HG02642 (cell line): ENCODE measurements around the gene SGPL1.

Experiments
- ATAC-seq: cut with Tn5 transposase; IDR thresholded peaks from one replicate; pipeline ENCODE4 v1.9.1; 2021; ENCODE audit warnings: mild to moderate bottlenecking; ENCODE audit not compliant: unreplicated experiment, poor library complexity

SGPL1 gene

DNA sequence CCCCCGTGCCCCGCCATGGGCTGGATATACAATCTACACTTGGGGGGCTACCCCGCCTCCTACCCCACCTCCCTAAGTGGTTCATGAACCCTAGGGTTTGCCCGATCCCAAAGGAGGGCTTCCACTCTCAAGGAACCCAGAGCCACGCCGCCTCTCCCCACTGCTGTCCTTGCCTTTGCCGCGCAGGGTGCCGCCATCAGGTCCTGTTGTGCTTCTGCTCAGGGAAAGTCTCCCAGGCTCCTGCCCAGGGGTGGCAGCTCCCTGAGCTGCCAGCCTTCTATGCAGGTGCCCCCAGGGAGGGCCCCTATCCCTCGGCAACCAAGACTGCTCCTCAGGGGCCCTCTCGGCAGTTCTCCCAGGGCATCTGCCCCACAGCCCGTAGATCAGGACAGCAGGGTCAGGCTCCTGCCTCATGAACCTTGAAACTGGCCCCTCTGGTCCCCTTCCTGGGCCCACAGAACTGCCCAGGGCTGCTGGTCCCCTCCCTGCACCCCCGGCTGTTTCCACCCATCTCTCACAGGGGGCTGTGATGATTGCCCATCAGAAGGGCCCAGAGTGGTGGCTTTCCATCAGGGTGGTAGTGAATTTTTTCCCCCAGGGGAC is 85.6 kb downstream of the SGPL1 start:
- ATAC-seq, result no peak

DNA sequence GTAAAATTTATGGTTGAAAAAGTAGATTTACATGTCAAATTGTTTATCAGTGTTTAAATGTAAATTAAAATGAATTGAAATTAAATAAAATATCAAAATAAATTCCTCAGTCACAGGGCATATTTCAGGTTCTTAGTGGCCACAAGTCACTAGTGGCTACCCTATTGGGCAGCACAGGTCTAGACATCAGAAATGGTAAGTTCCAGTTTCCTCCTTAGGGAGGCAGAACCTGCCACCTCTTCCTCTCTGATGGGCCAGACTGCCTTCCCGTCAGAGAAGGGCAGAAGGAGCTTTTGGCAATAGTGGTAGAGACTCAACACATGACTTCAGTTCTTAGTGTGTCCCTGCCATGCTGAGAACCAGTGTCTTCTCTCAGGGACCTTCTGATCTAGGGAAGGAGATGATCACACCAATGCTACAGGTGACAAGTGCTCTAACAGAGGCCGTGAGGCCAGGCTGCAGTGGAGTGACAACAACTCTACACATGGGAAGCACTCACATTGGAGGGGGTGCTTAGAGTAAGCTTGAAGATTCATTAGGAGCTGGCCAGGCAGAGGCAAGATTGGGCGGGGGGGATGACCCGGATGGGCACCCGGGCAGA is 87.0 kb downstream of the SGPL1 start:
- no peak for ATAC-seq

DNA sequence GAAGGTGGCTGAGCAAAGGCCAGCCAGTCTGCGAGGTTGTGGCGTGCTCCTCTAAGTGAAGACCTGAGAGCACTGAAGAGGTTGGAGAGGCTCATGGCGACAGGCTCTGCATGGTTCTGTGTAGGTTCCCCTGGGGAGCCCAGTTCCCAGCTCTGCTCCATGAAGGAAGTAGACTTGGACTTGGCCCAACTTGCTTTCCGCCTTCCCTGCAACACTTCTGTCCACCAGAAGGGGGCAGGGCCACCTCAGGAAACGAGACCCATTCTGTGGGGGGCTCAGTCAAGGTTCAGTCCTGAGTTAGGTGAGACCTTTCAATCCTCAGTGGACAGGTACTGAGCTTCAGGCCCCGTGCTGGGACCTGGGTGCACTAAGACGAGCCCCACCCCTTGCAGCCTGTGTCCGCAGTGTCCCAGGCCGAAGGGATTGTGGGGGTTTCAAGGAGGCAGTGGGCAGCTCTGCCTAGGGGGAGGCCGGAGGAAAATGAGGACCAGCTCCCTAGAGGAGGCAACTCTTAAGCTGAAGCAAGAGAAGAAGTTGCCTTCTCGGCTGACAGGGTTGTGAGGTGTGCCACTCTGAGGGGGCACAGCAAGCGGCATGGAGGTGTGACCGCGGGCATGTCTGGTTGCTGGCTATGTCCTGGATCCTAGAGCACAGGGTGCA is 87.6 kb downstream of the SGPL1 start:
- no peak for ATAC-seq

DNA sequence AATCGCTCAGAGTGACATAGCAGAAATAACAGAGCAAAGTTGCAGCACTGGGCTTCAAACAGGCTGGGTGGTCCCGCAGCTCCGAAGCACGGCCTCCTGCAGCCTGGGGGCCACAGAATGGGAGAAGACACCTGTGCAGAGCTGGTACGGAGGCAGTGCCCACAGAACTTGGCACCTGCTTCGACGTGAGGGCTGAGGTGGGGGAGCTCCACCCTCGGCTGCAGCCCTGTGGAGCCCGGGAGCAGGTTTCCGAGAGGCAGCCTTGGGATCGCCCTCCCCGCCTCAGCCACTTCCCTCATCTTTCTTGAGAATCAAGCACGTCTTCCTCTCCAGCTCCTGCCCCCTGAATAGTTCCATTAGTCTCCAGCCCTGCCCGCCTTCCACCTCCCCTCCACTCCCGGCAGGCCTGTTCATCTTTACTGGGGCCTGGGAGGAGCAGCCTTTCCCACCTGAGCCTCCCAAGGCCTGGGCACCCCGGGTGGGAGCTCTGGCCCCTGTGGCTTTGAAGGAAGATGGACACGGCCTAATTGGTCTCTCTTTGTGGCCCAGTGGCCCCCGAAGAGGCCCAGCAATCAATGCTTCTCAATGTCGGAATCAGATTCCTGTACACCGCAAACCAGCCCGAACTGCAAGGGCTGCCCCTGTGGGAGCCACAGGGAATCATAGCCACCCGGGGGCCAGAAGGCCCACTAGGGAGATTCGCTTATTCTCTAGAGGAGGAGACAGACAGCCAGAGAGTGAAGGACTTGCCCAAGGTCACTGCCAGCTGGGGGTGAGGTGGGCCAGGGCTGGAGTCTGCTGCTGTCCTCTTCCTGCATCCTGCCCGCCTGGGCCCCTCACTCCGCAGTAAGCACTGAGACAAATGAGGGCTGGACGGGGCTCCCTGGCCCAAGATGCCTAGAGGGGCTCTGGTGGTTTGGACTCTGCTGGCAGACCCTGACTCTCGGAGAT is 89.6 kb downstream of the SGPL1 start:
- no peak for ATAC-seq

DNA sequence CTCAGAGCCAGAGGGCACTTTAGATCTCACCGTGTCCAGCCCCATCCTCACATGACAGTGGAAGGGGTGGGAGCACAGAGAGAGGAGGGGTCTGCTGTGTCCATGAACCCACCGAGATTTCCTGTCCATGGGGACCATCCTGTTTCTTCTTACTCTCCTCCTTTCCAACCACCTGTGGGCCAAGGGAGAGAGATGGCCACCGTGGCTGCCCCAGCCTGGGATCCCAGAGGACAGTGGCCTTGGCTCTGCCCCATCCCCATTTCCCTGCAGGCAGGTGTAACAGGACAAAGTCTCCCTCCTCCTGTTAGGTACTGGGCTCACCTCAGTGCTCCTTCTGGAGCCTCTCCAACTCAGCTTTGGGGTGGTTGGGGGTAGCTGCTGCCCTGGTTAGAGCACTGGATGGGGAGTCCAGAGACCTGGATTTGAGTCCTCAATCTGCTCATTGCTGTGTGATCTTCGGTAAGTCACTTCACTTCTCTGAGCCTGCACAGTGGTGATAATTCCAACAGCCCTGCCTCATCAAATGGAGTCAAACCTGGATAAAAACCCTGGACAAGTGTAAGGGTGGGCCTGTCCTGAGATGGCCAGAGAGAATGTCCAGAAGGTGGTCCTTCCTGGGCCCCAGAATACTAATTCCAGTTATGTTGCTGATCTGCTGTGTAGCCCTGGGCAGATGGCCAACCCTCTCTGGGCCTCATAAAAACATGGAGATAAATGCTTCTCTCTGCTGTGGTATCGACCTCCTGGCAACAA is 90.5 kb downstream of the SGPL1 start:
- ATAC-seq, result no peak

DNA sequence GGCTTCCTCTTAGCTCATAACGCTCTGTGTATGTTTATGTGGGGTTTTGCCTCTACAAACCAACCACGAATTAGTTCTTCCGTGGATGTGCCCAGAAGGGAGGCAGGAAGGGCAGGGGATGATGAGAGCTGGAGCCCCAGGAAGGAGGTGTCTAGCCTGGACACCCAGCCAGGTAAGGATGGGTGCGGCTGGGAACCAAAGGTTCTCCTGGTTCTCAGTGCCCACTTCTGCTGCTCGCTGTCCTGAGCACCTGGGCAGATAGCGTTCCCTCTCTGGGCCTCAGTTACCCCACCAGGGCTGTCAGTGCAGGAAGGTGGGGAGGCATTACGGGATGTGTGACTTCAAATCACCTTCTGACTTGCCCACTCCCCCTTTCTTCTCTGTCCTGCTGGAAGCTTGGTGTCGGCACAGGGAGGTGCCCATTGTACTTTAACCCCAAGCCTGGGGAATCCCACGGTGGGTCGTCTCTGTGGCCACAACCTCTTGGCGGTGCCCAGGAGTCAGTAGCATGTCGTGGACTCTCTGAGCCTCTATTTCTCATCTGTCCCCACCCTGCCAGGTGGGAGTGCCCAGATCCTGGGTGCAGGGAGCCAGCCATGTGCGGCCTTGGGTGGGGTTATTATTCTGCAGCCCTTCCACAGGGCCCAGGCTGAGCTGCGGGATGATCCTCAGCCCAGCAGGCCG is 91.3 kb downstream of the SGPL1 start:
- no peak for ATAC-seq

DNA sequence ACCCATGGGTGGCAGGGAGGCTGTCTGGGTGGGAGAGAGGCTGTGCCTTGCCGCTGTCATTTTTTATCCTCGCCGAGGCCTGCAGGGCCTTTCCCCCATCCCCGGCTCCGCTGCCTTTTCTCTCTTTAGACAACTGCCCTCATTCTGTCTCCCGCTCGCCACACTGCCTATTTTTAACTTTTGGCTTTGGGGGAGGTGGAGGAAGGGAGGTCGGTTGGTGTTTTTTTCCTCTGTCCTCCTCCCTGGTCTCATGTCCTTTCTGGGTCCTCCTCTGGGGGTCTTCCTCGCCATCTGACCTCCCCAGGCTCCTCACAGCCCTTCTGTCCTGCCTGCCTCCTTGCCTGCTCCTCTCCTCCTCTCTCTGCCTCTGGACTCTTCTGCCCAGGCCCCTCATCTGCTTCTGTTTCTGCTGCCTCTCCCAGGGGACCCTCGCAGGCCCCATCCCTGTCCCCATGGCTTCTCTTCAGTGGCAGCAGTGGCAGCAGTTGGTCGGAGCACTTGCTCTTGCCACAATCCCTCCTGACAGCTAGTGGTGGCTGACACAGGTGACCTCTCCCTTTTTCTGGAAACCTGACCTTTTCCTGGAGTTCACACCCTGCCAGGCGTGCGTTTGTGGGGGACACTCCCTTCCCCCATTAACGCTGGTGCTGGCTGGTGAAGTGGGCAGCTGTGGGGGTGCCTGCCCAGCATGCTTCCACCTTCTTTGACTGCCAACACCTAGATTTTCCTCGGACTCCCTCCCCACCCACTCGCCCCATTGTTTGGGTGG is 92.1 kb downstream of the SGPL1 start:
- no peak for ATAC-seq

DNA sequence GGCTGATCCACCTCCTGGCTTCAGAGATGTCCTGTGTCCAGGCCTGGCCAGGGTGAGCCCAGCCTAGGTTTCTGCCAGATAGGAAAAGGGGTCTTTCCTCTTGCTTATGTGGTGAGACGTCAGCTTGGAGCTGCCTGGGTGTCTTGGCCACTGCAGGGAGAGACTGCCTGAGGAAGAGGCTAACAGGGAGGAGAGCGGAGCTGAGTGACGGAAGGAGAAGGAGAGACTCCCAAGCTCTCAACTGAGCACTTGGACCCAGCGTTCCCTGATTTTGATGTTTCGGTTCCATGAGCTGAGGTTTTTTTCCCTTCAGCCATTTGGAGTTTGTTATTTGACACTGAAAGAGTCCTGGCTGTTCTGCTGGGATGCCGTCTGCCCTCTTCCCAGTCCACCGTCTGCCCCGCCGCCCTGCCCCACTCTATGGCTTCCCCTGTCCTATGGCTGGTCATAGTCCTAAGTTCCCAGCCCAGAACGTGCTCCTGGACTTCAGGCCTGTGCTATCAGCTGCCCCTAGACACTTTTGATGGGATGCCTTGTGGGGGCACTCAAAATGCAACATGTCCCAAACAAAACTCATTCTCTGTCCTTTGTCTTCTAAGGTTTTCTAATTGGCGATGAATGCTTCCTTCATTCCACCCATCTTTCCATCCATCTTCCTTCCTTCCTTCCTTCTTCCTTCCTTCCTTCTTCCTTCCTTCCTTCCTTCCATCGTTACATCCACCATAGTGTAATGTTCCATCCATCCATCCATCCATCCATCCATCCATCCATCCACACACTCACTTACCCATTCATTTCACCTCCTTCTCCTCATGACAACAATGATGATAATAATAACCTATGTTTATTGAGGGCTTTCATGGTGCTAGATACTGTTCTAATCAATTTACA is 92.9 kb downstream of the SGPL1 start:
- ATAC-seq, result no peak

DNA sequence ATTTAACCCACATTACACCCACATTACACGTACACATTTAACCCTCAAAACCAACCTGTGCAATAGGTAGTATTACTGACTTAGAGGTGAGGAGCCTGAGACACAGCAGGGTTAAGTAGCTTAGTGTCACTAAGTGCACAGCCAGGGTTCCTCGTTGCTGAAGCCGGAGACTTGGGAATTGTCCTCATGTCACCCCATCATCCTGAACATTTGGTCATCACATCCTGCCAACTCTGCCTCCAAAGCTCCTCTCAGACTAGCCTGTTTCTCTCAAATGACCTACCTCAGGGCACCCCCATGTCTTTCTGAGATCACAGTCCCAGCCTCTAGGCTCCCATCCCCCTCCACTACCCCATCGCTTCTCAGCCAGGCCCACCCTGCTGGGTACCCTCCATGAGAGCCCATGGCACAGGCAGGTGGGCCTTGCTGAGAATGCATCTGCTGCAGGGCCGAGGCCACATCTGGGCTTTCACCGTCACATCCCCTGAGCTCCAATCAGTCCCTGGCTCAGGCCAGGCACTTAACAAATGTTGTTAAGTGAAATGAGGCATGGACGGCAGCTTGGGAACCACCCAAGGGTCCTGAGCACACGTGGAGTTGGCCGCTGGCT is 93.7 kb downstream of the SGPL1 start:
- ATAC-seq, result no peak

DNA sequence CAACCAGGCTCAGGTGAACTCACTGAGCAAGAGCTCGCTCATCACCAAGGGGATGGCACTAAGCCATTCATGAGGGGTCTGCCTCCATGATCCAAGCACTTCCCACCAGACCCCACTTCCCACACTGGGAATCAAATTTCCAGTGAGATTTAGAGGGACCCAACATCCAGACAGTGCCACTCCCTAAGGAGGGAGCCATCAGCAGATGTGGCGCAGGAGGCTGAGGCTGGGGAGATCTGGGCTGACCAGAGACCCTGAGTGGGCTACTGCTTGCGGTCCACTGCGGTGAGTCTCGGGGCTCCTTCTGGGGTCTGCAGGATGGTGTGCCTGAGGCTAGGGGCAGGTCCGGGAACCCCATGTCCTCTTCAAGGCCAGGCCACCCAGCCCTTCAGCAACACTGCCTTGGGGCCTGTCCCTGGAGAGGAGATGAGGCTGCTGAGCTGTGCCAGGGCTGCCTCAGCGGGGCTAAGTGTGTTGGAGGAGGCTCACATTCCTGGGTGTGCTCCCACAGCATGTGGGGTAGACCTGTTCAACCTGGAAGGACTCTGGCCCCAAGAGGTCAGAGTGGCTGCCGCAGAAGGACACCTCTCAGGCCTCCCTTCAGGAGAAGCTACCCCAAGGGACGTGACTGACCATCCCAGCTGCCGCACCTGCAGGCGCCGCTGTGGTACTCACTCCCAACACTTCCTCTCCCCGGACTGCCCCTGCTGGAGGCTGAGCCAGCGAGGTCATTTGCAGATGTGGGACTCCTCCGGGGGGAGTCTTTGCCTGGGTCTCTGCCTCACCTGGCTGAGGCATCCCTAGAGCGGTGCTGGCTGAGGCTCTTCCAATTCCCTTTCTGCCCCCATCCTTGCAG is 95.0 kb downstream of the SGPL1 start:
- no peak for ATAC-seq

DNA sequence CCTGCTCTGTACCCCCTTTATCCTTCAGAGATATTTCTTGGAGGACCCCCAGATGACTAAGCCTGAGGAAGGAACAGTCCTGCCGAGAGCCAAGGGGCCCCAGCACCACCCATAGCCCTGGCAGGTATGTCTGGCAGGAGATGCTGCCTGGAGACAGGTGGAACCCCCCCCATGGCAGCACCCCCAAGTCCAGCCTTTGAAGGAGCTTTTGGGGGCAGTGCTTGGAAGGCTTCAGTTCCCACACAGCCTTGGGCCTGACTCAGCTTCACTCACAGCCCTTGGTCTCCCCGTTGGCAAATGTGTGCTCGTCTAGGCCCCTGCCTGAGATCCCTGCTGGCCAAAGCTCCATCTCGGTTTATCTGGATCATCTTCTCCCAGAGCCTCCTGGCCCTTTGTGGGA is 95.6 kb downstream of the SGPL1 start:
- ATAC-seq, result no peak

DNA sequence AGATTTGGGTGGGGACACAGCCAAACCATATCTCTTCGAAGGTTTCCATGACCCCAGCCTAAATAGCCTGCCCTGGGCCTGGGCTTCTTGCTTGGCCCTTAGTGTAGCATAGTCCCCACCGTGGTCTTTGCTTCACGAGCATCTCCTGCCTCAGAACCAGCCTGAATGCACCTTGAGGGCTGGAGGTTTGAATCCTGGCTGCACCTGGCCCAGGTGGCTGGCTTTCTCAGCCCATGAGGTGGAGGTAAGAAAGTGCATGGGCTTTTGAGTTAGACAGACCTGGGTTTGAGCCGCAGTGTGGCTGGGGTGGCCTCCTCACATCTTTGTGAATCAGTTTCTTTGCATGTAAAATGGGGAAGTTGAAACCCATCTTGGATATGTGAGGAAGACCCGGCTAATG is 96.8 kb downstream of the SGPL1 start:
- ATAC-seq, result no peak

DNA sequence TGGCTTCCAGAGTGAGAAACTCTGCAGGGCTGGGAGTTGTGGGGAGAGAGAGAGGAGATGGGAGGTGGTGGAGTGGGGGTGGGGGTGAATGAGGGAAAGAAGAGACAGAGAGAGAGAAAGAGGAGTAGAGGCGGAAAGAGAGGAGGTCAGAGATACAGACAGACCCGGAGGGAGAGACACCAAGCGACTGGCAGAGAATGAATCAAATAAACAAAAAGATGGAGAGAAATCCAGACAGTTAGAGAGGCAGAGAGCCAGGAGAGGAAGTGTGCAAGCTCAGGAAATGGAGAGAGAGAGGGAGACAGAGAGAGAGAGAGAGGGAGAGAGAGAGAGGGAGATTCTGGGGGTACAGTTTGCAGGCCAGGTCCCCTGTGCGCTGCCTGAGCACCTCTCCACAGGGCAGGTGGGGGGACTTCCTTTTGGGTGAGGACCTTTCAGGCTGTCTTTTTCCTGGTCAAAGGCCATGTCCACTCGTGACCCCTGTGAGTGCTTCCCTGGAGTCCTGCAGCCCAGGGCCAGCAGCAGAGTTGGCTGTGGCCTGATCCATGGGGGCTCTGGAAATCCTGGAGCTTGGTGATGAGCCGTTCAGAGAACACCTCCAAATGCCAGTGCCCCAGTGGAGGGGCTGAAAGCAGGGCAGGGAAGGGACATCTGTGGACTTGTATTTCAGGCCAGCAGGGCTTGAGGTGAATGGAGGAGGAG is 97.6 kb downstream of the SGPL1 start:
- ATAC-seq, result no peak

DNA sequence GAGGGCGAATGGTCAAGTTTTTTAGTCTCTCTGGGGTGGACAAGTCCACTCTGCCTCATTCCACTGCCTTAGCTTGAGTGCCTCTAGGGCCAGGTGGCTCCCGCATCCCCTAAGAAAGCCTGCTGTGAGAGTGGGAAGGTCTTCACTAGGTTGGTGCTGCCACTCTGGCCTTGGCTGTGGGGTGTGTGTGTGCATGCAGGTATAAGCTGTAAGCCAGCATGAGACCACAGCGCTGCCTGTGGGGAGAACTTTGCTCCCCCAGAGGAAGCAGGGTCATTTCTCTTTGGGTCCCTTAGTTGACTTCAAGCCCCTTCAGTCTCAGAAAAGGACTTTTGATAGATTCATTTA is 98.1 kb downstream of the SGPL1 start:
- ATAC-seq, result no peak

DNA sequence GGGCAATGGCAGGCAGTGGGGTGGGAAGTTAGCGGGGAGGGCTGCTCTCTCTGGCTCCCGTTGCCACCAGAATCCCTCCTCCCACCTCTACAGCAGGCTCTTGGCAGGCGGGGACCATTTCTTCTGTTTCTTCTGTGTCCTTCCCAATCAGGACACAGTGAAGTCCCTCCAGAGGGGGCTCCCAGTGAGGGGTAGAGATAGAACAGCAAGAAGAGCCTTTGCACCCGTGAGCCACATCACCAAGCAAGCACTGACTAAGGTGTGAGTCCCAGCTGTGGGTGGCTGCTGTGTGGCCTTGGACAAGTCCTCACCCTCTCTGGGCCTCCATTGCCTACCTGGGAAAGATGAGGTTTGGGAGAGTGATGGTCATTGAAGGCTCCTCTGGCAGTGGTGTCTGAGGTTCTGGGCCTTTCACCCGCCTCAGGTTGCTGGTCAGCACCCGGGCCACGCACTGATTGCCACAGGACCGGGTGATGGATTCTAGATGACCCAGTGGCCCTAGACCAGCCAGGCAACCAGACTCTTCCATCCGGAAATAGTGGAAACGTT is 98.6 kb downstream of the SGPL1 start:
- ATAC-seq, result no peak

DNA sequence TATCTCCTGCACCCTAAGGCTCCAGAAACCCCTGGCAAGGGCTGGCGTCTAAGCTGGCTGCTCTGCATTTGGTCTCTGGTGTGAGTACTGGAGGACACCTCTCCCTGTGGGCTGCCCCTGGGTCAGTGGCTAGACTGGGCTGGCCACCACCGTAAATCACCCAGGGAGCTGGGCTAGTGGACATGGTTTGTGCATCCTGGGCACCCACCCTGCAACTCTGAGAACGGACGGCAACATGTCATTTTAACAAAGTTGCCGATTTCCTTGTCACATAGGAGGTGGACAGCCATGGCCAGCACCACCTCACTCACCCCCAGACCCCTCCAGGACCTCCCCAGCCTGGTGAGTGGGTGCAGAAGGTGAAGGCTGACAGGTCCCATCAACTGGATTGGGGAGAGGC is 99.5 kb downstream of the SGPL1 start:
- no peak for ATAC-seq
